ENCODE data around the gene TBC1D2B. TPM values are rescaled to one million over a fixed set of nuclear protein-coding genes. Genes with fewer than 3 reads are reported as not detected.
A peak's percentile ranks its signal among the peaks of the same experiment; 100 is the strongest.

Gene TBC1D2B
- 13.8 TPM for total RNA-seq (ENCODE audit: unreplicated experiment)
- long read RNA-seq, full-length matches to known transcripts, result 1 of 1 reads
- long read RNA-seq, partial matches to known transcripts, result 0 of 1 reads
- long read RNA-seq, other reads (novel, unspliced or antisense), result 0 of 1 reads

- H3K4me3 Mint-ChIP-seq (ENCODE audit: unreplicated experiment), result peak within 1 kb of the TSS; percentile 96
- peak; percentile 67 for DNase-seq (ENCODE audit: low spot score)
- H3K36me3 Mint-ChIP-seq (ENCODE audit: low read depth, unreplicated experiment), result peaks cover 4% of the 10 kb centered on the region
- H3K9me3 Mint-ChIP-seq (ENCODE audit: unreplicated experiment), result no peaks in the 10 kb centered on the region
- peaks cover 21% of the 10 kb centered on the region for H3K4me1 Mint-ChIP-seq (ENCODE audit: unreplicated experiment)
- no peak for TF ChIP-seq CTCF (IDR thresholded peaks at IDR 0.05; ENCODE audit: unreplicated experiment)
- H3K27me3 Mint-ChIP-seq (ENCODE audit: unreplicated experiment), result peaks cover 4% of the 10 kb centered on the region
- no peak within 1 kb of the TSS for H3K27ac Mint-ChIP-seq (ENCODE audit: unreplicated experiment)
Measured at GRCh38 chr15:78077053-78077870, at the start of gene TBC1D2B. Gene TBC1D2B (minus strand): TSS chr15:78077711. CDS start chr15:78077652, 59 bp downstream.

- no peaks in the 10 kb centered on the region for H3K36me3 Mint-ChIP-seq (ENCODE audit: low read depth, unreplicated experiment)
- H3K27me3 Mint-ChIP-seq (ENCODE audit: unreplicated experiment), result peaks cover 9% of the 10 kb centered on the region
- no peaks in the 10 kb centered on the region for H3K9me3 Mint-ChIP-seq (ENCODE audit: unreplicated experiment)
- DNase-seq (ENCODE audit: low spot score), result no peak
- H3K4me3 Mint-ChIP-seq (ENCODE audit: unreplicated experiment), result no peak overlapping the region
- no peak overlapping the region for H3K27ac Mint-ChIP-seq (ENCODE audit: unreplicated experiment)
- TF ChIP-seq CTCF (IDR thresholded peaks at IDR 0.05; ENCODE audit: unreplicated experiment), result no peak
- H3K4me1 Mint-ChIP-seq (ENCODE audit: unreplicated experiment), result peaks cover 3% of the 10 kb centered on the region
Measured at GRCh38 chr15:78125267-78125666, 47.8 kb upstream of the TBC1D2B start.

- DNase-seq (ENCODE audit: low spot score), result no peak
- Mint-ChIP-seq H3K27me3 (ENCODE audit: unreplicated experiment) (peaks cover 4% of the 10 kb centered on the region), H3K9me3 (ENCODE audit: unreplicated experiment) (no peaks in the 10 kb centered on the region), H3K27ac (ENCODE audit: unreplicated experiment) (no peak overlapping the region), H3K4me1 (ENCODE audit: unreplicated experiment) (no peaks in the 10 kb centered on the region), H3K4me3 (ENCODE audit: unreplicated experiment) (no peak overlapping the region), H3K36me3 (ENCODE audit: low read depth, unreplicated experiment) (no peaks in the 10 kb centered on the region)
- no peak for TF ChIP-seq CTCF (IDR thresholded peaks at IDR 0.05; ENCODE audit: unreplicated experiment)
Measured at GRCh38 chr15:78120523-78120922, 43.0 kb upstream of the TBC1D2B start.

- no peak for TF ChIP-seq CTCF (IDR thresholded peaks at IDR 0.05; ENCODE audit: unreplicated experiment)
- no peaks in the 10 kb centered on the region for H3K36me3 Mint-ChIP-seq (ENCODE audit: low read depth, unreplicated experiment)
- no peaks in the 10 kb centered on the region for H3K9me3 Mint-ChIP-seq (ENCODE audit: unreplicated experiment)
- no peak overlapping the region for H3K4me3 Mint-ChIP-seq (ENCODE audit: unreplicated experiment)
- H3K27me3 Mint-ChIP-seq (ENCODE audit: unreplicated experiment), result no peaks in the 10 kb centered on the region
- no peak for DNase-seq (ENCODE audit: low spot score)
- no peak overlapping the region for H3K27ac Mint-ChIP-seq (ENCODE audit: unreplicated experiment)
- no peaks in the 10 kb centered on the region for H3K4me1 Mint-ChIP-seq (ENCODE audit: unreplicated experiment)
Measured at GRCh38 chr15:78112551-78112950, 35.0 kb upstream of the TBC1D2B start.

GRCh38 chr15:78111788-78112187 lies 34.3 kb upstream of the TBC1D2B start:
- Mint-ChIP-seq H3K27ac (ENCODE audit: unreplicated experiment) (no peak overlapping the region), H3K27me3 (ENCODE audit: unreplicated experiment) (no peaks in the 10 kb centered on the region), H3K4me3 (ENCODE audit: unreplicated experiment) (no peak overlapping the region), H3K4me1 (ENCODE audit: unreplicated experiment) (no peaks in the 10 kb centered on the region), H3K36me3 (ENCODE audit: low read depth, unreplicated experiment) (no peaks in the 10 kb centered on the region), H3K9me3 (ENCODE audit: unreplicated experiment) (no peaks in the 10 kb centered on the region)
- no peak for TF ChIP-seq CTCF (IDR thresholded peaks at IDR 0.05; ENCODE audit: unreplicated experiment)
- no peak for DNase-seq (ENCODE audit: low spot score)
